ENCODE data around the gene NISCH.

- TF ChIP-seq CTCF (IDR thresholded peaks at IDR 0.05) = no peak
- no peak for TF ChIP-seq POLR2A (IDR thresholded peaks at IDR 0.05)
Observed at GRCh38 chr3:52469001-52469400, 13.6 kb downstream of the NISCH start.

All from right lobe of liver (tissue), 4 donors.